Effector memory CD4-positive, alpha-beta T cell (primary cell): Measurements from ENCODE around the gene TGFB2.

Experiments used
- DNase-seq, 3 donors: peaks; one replicate each; pipeline ENCODE4 v3.0.0-alpha.2; 2020
- H3K27ac ChIP-seq: 2 replicates; pipeline ENCODE4 v1.7.0; 2013; ENCODE audit warnings: mild to moderate bottlenecking, low read length, moderate library complexity; ENCODE audit not compliant: insufficient read depth, poor library complexity, severe bottlenecking
- H3K27me3 ChIP-seq: replicated peaks from 2 replicates; pipeline ENCODE4 v1.7.0; 2013; ENCODE audit warnings: mild to moderate bottlenecking, low read length; ENCODE audit not compliant: insufficient read depth, control insufficient read depth, poor library complexity, severe bottlenecking
- H3K36me3 ChIP-seq: 2 replicates; pipeline ENCODE4 v1.7.0; 2013; ENCODE audit warnings: mild to moderate bottlenecking, low read length, moderate library complexity; ENCODE audit not compliant: control insufficient read depth, insufficient read depth
- H3K4me1 ChIP-seq: 2 replicates; pipeline ENCODE4 v1.7.0; 2013; ENCODE audit warnings: low read length, mild to moderate bottlenecking; ENCODE audit not compliant: control insufficient read depth, insufficient read depth, poor library complexity, severe bottlenecking
- H3K4me3 ChIP-seq: 2 replicates; pipeline ENCODE4 v1.7.0; 2013; ENCODE audit warnings: low read length, low read depth, mild to moderate bottlenecking; ENCODE audit not compliant: insufficient read depth, poor library complexity, severe bottlenecking
- H3K9me3 ChIP-seq: 2 replicates; pipeline ENCODE4 v1.7.0; 2013; ENCODE audit warnings: mild to moderate bottlenecking, low read length, moderate library complexity; ENCODE audit not compliant: control insufficient read depth

TGFB2 gene

DNA sequence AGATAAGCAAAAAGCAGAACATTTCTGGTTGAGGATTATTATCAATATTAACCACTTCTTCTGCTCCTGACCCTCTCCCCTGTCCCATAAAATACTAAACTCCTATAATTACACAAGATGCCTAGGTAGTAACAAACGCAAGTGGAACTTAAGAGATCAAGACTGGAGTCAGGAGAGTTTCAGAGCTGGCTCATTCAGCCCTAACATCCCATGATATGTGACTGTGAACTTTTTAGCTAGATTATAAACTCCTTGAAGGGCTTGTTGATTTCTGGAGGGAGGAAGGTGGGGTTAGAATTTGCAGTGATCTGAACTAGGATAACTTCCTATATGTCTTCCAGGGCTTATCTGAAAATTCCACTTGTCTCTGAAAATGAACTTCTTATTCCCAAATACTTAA lies 130.6 kb downstream of the TGFB2 start:
- no peak for DNase-seq
- H3K9me3 ChIP-seq: no peaks in the 10 kb centered on the region
- no peaks in the 10 kb centered on the region for H3K36me3 ChIP-seq
- no peak overlapping the region for H3K4me3 ChIP-seq
- no peaks in the 10 kb centered on the region for H3K4me1 ChIP-seq
- no peak overlapping the region for H3K27ac ChIP-seq
- H3K27me3 ChIP-seq: no peaks in the 10 kb centered on the region

DNA sequence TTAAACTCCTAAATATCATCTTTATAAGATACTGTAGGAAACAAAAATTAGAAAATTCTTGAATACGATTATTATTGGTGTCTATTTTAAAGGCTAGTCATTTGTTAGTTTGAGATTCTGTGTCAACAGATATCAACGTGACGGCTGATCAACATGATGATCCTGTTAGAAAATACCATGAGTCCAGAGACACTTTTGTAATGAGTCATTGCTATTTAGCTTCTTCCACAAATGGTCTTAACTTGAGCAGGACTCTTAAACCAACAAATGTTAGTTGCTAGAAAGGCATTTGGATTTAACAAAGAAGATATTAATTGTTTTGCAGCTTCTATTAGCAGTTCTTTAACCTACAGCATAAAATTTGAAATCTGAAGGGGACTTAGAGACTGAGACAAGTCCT lies 131.2 kb downstream of the TGFB2 start:
- no peak for DNase-seq
- Histone ChIP-seq H3K27me3 (no peaks in the 10 kb centered on the region), H3K27ac (no peak overlapping the region), H3K4me1 (no peaks in the 10 kb centered on the region), H3K4me3 (no peak overlapping the region), H3K9me3 (no peaks in the 10 kb centered on the region), H3K36me3 (no peaks in the 10 kb centered on the region)

DNA sequence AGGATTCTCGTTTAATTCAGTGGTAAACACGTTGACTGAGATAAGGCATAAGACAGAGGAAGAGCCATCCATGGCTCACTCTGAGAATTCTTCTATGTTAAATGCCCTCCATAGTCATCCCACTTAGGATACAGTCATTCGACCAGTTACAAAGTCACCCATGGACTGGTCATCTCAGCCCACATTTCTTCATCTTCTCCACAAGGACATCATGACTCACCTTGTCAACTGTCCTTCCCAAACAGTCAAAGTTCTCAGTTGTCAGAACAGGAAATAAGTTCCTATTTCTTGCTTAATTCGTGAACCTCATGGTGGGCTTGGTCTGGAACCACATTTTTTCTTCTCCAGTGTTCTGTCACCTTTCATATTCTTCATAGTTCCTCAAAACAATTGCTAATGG lies 133.2 kb downstream of the TGFB2 start:
- Histone ChIP-seq H3K27ac (no peak overlapping the region), H3K27me3 (no peaks in the 10 kb centered on the region), H3K9me3 (no peaks in the 10 kb centered on the region), H3K4me1 (no peaks in the 10 kb centered on the region), H3K4me3 (no peak overlapping the region), H3K36me3 (no peaks in the 10 kb centered on the region)
- DNase-seq: no peak

DNA sequence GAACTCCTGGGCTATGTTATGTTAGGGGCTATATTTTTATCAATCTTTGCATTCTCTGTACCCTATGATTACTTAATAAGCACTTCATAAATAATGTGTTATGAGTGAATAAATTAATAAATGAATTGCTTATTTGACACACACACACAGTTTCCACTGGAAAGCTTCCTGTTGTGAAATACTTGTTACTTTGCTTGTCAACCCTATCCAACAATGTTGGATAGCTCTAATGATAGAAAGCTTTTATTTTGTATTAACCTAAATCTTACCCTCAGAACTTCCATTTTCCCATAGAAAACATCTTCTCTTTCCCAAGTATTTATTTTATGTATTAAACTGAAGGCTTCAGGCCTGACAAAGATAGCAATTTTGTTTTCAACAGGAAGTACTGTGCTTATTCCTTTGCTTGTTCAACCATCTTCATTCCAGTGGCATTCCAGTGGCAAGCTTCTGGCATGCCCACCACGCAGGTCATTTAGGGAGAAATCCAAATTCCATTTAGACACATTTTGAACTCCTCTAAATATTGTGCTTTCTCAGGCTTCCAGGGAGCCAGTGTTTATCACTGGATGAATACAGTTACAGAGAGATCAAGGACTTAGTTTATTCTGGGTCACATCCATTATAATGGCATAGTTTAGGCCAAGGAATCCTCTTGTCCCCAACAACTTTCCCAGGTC lies 134.4 kb downstream of the TGFB2 start:
- no peaks in the 10 kb centered on the region for H3K36me3 ChIP-seq
- no peak overlapping the region for H3K4me3 ChIP-seq
- no peaks in the 10 kb centered on the region for H3K4me1 ChIP-seq
- no peaks in the 10 kb centered on the region for H3K9me3 ChIP-seq
- DNase-seq: no peak
- no peak overlapping the region for H3K27ac ChIP-seq
- H3K27me3 ChIP-seq: no peaks in the 10 kb centered on the region

DNA sequence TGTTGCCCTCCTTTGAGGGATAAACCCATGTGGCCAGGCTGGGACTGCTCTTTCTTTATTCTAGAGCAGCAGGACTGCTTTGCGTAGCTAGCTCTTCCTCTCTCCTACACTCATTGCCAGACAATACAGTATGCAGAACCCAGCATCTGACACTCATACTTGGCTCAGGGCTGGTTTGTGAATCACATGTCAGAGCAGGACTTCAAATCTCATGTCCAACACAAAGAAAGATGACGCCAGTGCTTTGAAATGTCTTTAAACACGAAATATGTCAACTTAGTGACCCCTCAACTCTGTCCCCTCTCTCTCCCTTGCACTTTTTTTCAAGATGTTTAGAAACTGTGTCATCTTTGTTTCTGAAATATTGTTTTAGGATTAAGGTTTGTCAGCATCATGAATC lies 135.0 kb downstream of the TGFB2 start:
- H3K9me3 ChIP-seq: no peaks in the 10 kb centered on the region
- no peak for DNase-seq
- H3K4me1 ChIP-seq: no peaks in the 10 kb centered on the region
- no peaks in the 10 kb centered on the region for H3K27me3 ChIP-seq
- H3K36me3 ChIP-seq: no peaks in the 10 kb centered on the region
- no peak overlapping the region for H3K27ac ChIP-seq
- H3K4me3 ChIP-seq: no peak overlapping the region

DNA sequence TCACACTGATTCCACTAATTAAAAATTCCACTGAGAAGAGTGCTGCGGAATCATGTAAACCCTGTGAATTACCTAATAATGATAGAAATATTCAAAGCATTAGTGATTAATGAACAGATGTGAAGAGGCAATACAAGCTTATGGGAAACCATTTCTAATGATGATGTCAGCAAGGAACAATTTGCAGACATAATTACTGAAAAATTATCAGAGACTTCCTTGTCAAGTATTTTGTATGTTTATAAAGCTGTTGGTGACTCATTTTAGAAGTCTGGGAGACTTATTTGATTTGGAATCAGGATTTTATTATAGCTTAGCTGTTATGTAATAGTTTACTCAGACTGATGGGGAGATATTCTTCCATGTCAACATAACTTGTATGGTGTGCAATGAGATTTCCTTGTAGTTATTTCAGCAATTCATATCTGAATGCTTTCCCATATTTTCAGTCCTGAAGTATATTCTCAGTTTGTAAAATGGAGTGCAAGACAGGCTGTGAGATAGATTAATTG lies 135.5 kb downstream of the TGFB2 start:
- Histone ChIP-seq H3K4me1 (no peaks in the 10 kb centered on the region), H3K36me3 (no peaks in the 10 kb centered on the region), H3K9me3 (no peaks in the 10 kb centered on the region), H3K4me3 (no peak overlapping the region), H3K27ac (no peak overlapping the region), H3K27me3 (no peaks in the 10 kb centered on the region)
- no peak for DNase-seq

DNA sequence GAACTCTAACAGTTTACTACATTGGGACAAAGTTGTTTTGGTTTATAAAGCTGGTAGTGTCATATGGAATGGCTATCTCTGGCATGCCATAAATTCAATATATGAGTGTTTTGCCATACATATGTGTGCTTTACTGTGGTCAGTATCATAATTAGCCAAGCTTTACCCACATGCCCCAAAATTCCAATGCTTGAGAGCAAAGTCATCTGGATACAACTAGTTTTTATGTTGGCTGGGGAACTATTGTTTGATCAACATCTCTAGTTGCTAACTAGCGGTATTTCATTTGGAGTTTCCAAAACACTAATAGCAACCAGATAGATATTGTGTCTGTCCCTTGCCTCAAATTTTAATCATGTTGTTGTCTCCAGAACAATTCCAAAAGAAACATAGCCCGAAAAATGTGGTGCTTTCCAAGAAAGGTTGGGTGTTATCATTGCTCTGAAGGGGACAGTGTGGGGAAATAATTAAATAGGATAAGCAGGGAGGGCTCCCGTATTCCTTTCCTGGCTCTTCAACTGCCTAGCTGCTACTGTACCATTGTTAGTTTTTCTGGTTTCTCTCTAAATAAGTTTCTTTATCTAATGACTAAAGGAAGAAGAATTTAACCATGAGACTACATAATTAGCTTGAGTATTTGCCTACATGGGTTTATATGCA lies 136.1 kb downstream of the TGFB2 start:
- H3K27ac ChIP-seq: no peak overlapping the region
- no peak overlapping the region for H3K4me3 ChIP-seq
- no peak for DNase-seq
- no peaks in the 10 kb centered on the region for H3K9me3 ChIP-seq
- H3K4me1 ChIP-seq: no peaks in the 10 kb centered on the region
- no peaks in the 10 kb centered on the region for H3K36me3 ChIP-seq
- no peaks in the 10 kb centered on the region for H3K27me3 ChIP-seq

DNA sequence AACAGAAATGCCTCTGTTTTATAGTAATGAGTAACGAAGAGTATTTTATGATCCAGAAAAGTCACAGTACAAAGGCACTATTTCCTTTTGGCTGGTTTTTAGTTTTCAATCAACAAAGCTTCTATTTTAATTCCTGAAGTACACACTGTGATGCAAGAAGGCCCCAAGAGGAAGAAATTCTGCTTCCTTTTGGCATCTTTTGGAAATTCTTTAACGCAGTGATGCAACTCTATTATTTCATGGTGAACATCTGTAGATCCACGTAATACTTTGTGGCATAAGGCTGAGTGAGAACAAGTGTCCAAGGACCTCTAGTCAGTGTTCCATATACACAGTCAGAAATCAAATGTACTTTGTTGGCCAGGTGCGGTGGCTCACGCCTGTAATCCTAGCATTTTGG lies 137.5 kb downstream of the TGFB2 start:
- no peaks in the 10 kb centered on the region for H3K9me3 ChIP-seq
- no peaks in the 10 kb centered on the region for H3K4me1 ChIP-seq
- H3K36me3 ChIP-seq: no peaks in the 10 kb centered on the region
- DNase-seq: no peak
- H3K4me3 ChIP-seq: no peak overlapping the region
- no peaks in the 10 kb centered on the region for H3K27me3 ChIP-seq
- no peak overlapping the region for H3K27ac ChIP-seq

DNA sequence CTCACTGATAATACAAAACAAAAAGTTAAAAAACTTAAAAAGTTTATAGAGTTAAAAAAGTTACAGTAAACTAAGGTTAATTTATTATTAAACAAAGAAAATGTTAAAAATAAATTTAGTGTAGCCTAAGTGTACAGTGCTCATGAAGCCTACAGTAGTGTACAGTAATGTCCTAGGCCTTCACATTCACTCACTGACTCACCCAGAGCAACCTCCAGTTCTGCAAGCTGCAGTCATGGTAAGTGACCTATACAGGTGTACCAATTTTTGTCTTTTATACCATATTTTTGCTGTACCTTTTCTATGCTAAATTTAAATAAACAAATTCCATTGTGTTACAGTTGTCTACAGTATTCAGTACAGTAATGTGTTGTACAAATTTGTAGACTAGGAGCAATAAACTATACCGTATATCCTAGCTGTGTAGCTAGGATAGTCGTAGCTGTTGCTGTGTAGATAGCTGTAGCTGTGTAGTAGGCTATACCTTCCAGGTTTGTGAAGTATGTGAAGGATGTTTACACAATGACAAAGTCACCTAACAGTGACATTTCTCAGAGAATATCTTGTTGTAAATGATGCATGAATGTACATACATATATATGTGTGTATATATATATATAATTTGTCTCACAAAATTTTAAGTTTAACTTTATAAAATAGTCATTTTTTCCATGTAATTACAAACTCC lies 140.2 kb downstream of the TGFB2 start:
- Histone ChIP-seq H3K4me3 (no peak overlapping the region), H3K27me3 (no peaks in the 10 kb centered on the region), H3K4me1 (no peaks in the 10 kb centered on the region), H3K9me3 (no peaks in the 10 kb centered on the region), H3K27ac (no peak overlapping the region), H3K36me3 (no peaks in the 10 kb centered on the region)
- DNase-seq: no peak

DNA sequence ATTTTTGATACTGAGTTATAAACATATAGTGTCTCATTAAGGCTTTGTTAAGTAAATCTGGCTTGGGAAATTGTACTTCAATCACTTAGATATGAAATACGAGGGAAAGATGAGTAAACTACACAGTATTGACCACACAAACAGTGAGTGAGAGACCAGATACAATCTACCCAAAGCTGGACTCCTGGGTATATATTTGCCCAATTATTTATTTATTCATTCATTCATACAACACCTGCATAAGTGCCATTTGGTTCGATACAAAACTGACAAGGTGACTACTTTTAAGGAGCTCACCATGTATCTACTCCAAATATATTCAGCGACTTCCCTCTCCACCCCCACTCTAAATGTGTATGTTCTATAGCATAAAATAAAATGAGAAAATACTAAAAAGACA lies 143.4 kb downstream of the TGFB2 start:
- H3K4me1 ChIP-seq: no peaks in the 10 kb centered on the region
- no peaks in the 10 kb centered on the region for H3K27me3 ChIP-seq
- H3K27ac ChIP-seq: no peak overlapping the region
- H3K36me3 ChIP-seq: no peaks in the 10 kb centered on the region
- H3K9me3 ChIP-seq: no peaks in the 10 kb centered on the region
- no peak overlapping the region for H3K4me3 ChIP-seq
- no peak for DNase-seq
